H1 (cell line): ENCODE data around the gene DECR2. TPM values are rescaled to one million over a fixed set of nuclear protein-coding genes. Genes with fewer than 3 reads are reported as not detected.

ENCODE experiments used
- CTCF ChIA-PET: fragments of 300-600 bp; sonication (Branson Sonifier 250); formaldehyde crosslinking; loops from one replicate; lab custom pipeline; 2021; ENCODE audit not compliant: partially characterized antibody; lab: Charles Lee
- POLR2A ChIA-PET: fragments of 300-600 bp; sonication (Branson Sonifier 250); formaldehyde crosslinking; loops from one replicate; lab custom pipeline; 2021; ENCODE audit warnings: inconsistent platforms; ENCODE audit not compliant: partially characterized antibody; lab: Charles Lee
- DNase-seq, 2 experiments: peaks; one replicate each; pipeline versions ENCODE4 v3.0.0 to v3.0.0-alpha.2; 2010 to 2022; ENCODE audit warnings: low spot score in 2 of 2, low read depth in 1 of 2, mixed read lengths in 1 of 2
- FAIRE-seq: peaks from 2 replicates; lab custom pipeline; 2011; peaks lifted over from hg19 to GRCh38; lab: Jason Lieb, UNC
- H2AFZ ChIP-seq: 2 replicates; pipeline ENCODE4 v1.8.1; 2012; ENCODE audit warnings: low read length, inconsistent platforms
- H2AK5ac ChIP-seq: 2 replicates; pipeline ENCODE4 v1.6.1; 2013; ENCODE audit warnings: low read depth, low read length
- H2BK120ac ChIP-seq: replicated peaks from 2 replicates; pipeline ENCODE3; 2013; ENCODE audit warnings: low read depth, low read length, inconsistent platforms
- H2BK12ac ChIP-seq: 2 replicates; pipeline ENCODE4 v1.6.1; 2013; ENCODE audit warnings: low read depth, low read length
- H2BK15ac ChIP-seq: 2 replicates; pipeline ENCODE4 v1.6.1; 2013; ENCODE audit warnings: low read length
- H2BK20ac ChIP-seq: 2 replicates; pipeline ENCODE4 v1.6.1; 2013; ENCODE audit warnings: low read length
- H2BK5ac ChIP-seq: 2 replicates; pipeline ENCODE4 v1.6.1; 2013; ENCODE audit warnings: low read depth, low read length
- H3K14ac ChIP-seq: 2 replicates; pipeline ENCODE4 v1.6.1; 2013; ENCODE audit warnings: inconsistent platforms; ENCODE audit not compliant: insufficient read length
- H3K18ac ChIP-seq: 2 replicates; pipeline ENCODE4 v1.6.1; 2013; ENCODE audit warnings: low read length; ENCODE audit errors: extremely low read depth
- H3K23ac ChIP-seq: 2 replicates; pipeline ENCODE4 v1.6.1; 2013; ENCODE audit warnings: inconsistent platforms; ENCODE audit not compliant: insufficient read length
- H3K23me2 ChIP-seq: 2 replicates; pipeline ENCODE4 v1.6.1; 2013; ENCODE audit warnings: low read depth, low read length
- H3K27ac ChIP-seq: 2 replicates; pipeline ENCODE4 v1.6.1; 2011; ENCODE audit warnings: low read depth, low read length, inconsistent platforms
- H3K27me3 ChIP-seq, 4 experiments: replicated peaks in 1 of 4; 1 replicate in 1 of 4; 2 replicates in 3 of 4; pipeline versions ENCODE4 v1.6.1 to v1.8.1; 2011 to 2013; ENCODE audit warnings: low read length in 3 of 4, mild to moderate bottlenecking in 3 of 4, inconsistent platforms in 2 of 4, mixed read lengths in 2 of 4, moderate library complexity in 1 of 4; ENCODE audit not compliant: control insufficient read depth in 3 of 4, insufficient read depth in 3 of 4; ENCODE audit errors: extremely low read depth in 1 of 4
- H3K36me3 ChIP-seq, 4 experiments: 2 replicates each; pipeline versions ENCODE4 v1.6.1 to v1.8.1; 2011 to 2013; ENCODE audit warnings: mild to moderate bottlenecking in 4 of 4, low read length in 3 of 4, moderate library complexity in 2 of 4, control low read depth in 1 of 4, inconsistent platforms in 1 of 4; ENCODE audit not compliant: insufficient read depth in 4 of 4, control insufficient read depth in 2 of 4
- H3K4ac ChIP-seq: replicated peaks from 2 replicates; pipeline ENCODE3; 2013; ENCODE audit warnings: low read length, low read depth, mixed read lengths, inconsistent platforms; ENCODE audit not compliant: insufficient read length
- H3K4me1 ChIP-seq, 4 experiments: replicated peaks in 1 of 4; 1 replicate in 1 of 4; 2 replicates in 3 of 4; pipeline versions ENCODE4 v1.6.1 to v1.8.1; 2011 to 2013; ENCODE audit warnings: low read length in 3 of 4, inconsistent platforms in 2 of 4, mixed read lengths in 1 of 4; ENCODE audit not compliant: insufficient read depth in 4 of 4, control insufficient read depth in 3 of 4
- H3K4me2 ChIP-seq, 2 experiments: 2 replicates each; pipeline versions ENCODE4 v1.6.1 to v1.8.1; 2011 to 2013; ENCODE audit warnings: low read depth in 2 of 2, low read length in 2 of 2, control low read depth in 1 of 2, inconsistent platforms in 1 of 2, mild to moderate bottlenecking in 1 of 2; ENCODE audit not compliant: insufficient read depth in 1 of 2
- H3K4me3 ChIP-seq, 4 experiments: fragments of 200-600, 300-600 bp in 1 of 4; sonication (generic), shearing (Covaris generic), sonication (Bioruptor Twin) in 1 of 4; 2 replicates each; pipeline versions ENCODE4 v1.5.1 to v1.8.1; 2011 to 2016; ENCODE audit warnings: low read length in 4 of 4, low read depth in 3 of 4, control low read depth in 2 of 4, inconsistent platforms in 2 of 4, mild to moderate bottlenecking in 2 of 4, mixed read lengths in 1 of 4, moderate library complexity in 1 of 4; ENCODE audit not compliant: insufficient read depth in 2 of 4; ENCODE audit errors: extremely low read depth in 1 of 4
- H3K56ac ChIP-seq: replicated peaks from 2 replicates; pipeline ENCODE3; 2013; ENCODE audit warnings: low read depth, mild to moderate bottlenecking, mixed read lengths, low read length, inconsistent platforms; ENCODE audit not compliant: insufficient read length
- H3K79me1 ChIP-seq: 2 replicates; pipeline ENCODE4 v1.6.1; 2013; ENCODE audit warnings: low read depth, low read length, control low read depth
- H3K79me2 ChIP-seq, 2 experiments: 2 replicates each; pipeline versions ENCODE4 v1.6.1 to v1.8.1; 2012 to 2013; ENCODE audit warnings: low read length in 2 of 2, mild to moderate bottlenecking in 2 of 2, inconsistent platforms in 1 of 2; ENCODE audit not compliant: insufficient read depth in 2 of 2, control insufficient read depth in 1 of 2
- H3K9ac ChIP-seq, 4 experiments: replicated peaks in 1 of 4; 1 replicate in 1 of 4; 2 replicates in 3 of 4; pipeline versions ENCODE4 v1.6.1 to v1.8.1; 2011 to 2013; ENCODE audit warnings: low read depth in 3 of 4, low read length in 3 of 4, control low read depth in 2 of 4, mild to moderate bottlenecking in 2 of 4, moderate library complexity in 2 of 4, inconsistent platforms in 1 of 4; ENCODE audit errors: extremely low read depth in 1 of 4
- H3K9me3 ChIP-seq, 2 experiments: 2 replicates each; pipeline versions ENCODE4 v1.6.1 to v1.8.1; 2012 to 2013; ENCODE audit warnings: mild to moderate bottlenecking in 2 of 2, moderate library complexity in 2 of 2, control low read depth in 1 of 2, inconsistent platforms in 1 of 2, low read depth in 1 of 2, low read length in 1 of 2, mixed read lengths in 1 of 2; ENCODE audit not compliant: insufficient read depth in 2 of 2
- H4K20me1 ChIP-seq, 2 experiments: replicated peaks in 1 of 2; 2 replicates each; pipeline versions ENCODE3 to v1.8.1; 2011 to 2013; ENCODE audit warnings: inconsistent platforms in 2 of 2, low read length in 2 of 2, mild to moderate bottlenecking in 1 of 2; ENCODE audit not compliant: insufficient read depth in 2 of 2, control insufficient read depth in 1 of 2
- H4K5ac ChIP-seq: 2 replicates; pipeline ENCODE4 v1.6.1; 2013; ENCODE audit warnings: low read length, low read depth, mixed read lengths, inconsistent platforms; ENCODE audit not compliant: insufficient read length
- H4K8ac ChIP-seq: 2 replicates; pipeline ENCODE4 v1.8.0; 2013; ENCODE audit warnings: mild to moderate bottlenecking, moderate library complexity, low read length, inconsistent platforms; ENCODE audit not compliant: insufficient read depth; ENCODE audit errors: extremely low read depth
- H4K91ac ChIP-seq: replicated peaks from 2 replicates; pipeline ENCODE3; 2013; ENCODE audit warnings: low read length, mixed read lengths, inconsistent platforms; ENCODE audit not compliant: insufficient read length
- BRCA1 ChIP-seq: IDR thresholded peaks from 2 replicates; pipeline ENCODE4 v1.6.1; 2012; ENCODE audit warnings: low read depth, low read length, improper control_type of control experiment
- CBX5 ChIP-seq: fragments of 300-800, 300-1000 bp; sonication (generic); IDR thresholded peaks from 2 replicates; pipeline ENCODE4 v1.7.1; 2016; ENCODE audit warnings: antibody characterized with exemption, low read length, low read depth
- CEBPB ChIP-seq: IDR thresholded peaks from 2 replicates; pipeline ENCODE4 v1.6.1; 2012; ENCODE audit warnings: low read depth, low read length
- EGR1 ChIP-seq: IDR thresholded peaks from 2 replicates; pipeline ENCODE4 v1.6.1; 2011; ENCODE audit warnings: low read depth, low read length, borderline replicate concordance
- NANOG ChIP-seq: IDR thresholded peaks from 2 replicates; pipeline ENCODE4 v1.6.1; 2011; ENCODE audit warnings: low read length, low read depth, mild to moderate bottlenecking, inconsistent platforms; ENCODE audit not compliant: insufficient read depth, poor library complexity, severe bottlenecking
- POLR2AphosphoS5 ChIP-seq: IDR thresholded peaks from 2 replicates; pipeline ENCODE4 v1.6.1; 2011; ENCODE audit warnings: low read depth, low read length
- POU5F1 ChIP-seq: IDR thresholded peaks from 2 replicates; pipeline ENCODE4 v1.6.1; 2011; ENCODE audit warnings: low read depth, mild to moderate bottlenecking, low read length, moderate library complexity
- SIN3A ChIP-seq, 2 experiments: IDR thresholded peaks in 1 of 2; conservative IDR thresholded peaks in 1 of 2; 2 replicates each; pipeline ENCODE4 v1.6.1; 2011 to 2012; ENCODE audit warnings: low read length in 2 of 2, improper control_type of control experiment in 1 of 2, low read depth in 1 of 2, mild to moderate bottlenecking in 1 of 2
- TAF1 ChIP-seq: IDR thresholded peaks from 2 replicates; pipeline ENCODE4 v1.6.1; 2011; ENCODE audit warnings: mild to moderate bottlenecking, low read depth, low read length
- TBP ChIP-seq: IDR thresholded peaks from 2 replicates; pipeline ENCODE4 v1.6.1; 2011; ENCODE audit warnings: low read depth, low read length, improper control_type of control experiment
- WGBS, 2 experiments: shearing (Covaris generic) in 1 of 2; methylation state at CpG; one replicate each; pipeline versions ENCODE4 v1.1.6 to v1.1.7; 2013 to 2015; ENCODE audit warnings: low lambda C conversion rate in 2 of 2, mixed read lengths in 2 of 2, inconsistent platforms in 1 of 2, low coverage in 1 of 2, missing lambda C conversion rate in 1 of 2; ENCODE audit not compliant: insufficient replicate concordance in 2 of 2, insufficient coverage in 1 of 2, insufficient read length in 1 of 2; ENCODE audit errors: extremely low coverage in 1 of 2, missing lambda C conversion rate in 1 of 2; 5-methylcytosine and 5-hydroxymethylcytosine counted together
- polyA plus RNA-seq, 7 experiments: library from polyadenylated mRNA; depleted of rRNA in 3 of 7; stranded (reverse) in 5 of 7; unstranded in 2 of 7; fragments of >200 nt in 5 of 7; fragments of 200-250 nt in 2 of 7; gene quantifications; 1 replicate in 5 of 7; 2 replicates in 1 of 7; 4 replicates in 1 of 7; pipeline versions ENCODE4 v1.2.1 to v1.2.3, GENCODE V29; 2011 to 2013; ENCODE audit warnings: missing spikeins in 2 of 7, mixed read lengths in 2 of 7
- total RNA-seq: library from RNA; stranded (reverse); fragmentation: NEBNext Ultra II Directional; extraction: Animal tissue kit (Norgen Biotek cat#: 25700); gene quantifications from 2 replicates; pipeline ENCODE4 v1.2.1, GENCODE V29; 2021

The DECR2 gene
- total and polyA plus RNA-seq, 2 of the 8 experiments (the other 6 are each of a cell fraction or from before 2014, with no cell fraction given) = 28.2 to 39.9 TPM

DNA sequence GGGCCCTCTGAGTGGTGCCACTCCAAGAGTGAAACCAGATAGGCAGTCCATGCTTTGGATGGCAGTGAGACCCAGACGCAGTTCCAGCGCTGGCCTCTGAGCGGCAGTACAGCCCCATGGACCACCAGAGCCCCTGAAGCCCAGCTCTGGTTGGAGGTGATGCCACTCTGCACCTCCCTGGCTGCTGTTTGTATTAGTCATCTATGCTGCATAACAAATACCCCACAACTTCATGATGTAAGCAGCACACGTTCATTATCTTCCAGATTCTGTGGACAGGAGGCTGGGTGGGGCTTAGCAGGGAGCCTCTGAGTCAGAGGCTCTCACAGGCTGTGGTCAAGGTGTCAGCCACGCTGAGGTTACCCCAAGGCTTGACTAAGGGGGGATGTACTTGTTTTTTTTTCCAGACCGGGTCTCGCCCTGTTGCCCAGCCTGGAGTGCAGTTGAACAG is 9.8 kb upstream of the DECR2 start:
- peaks cover 5% of the 10 kb centered on the region for H3K23me2 ChIP-seq
- no peaks in the 10 kb centered on the region for H3K79me2 ChIP-seq
- H3K9ac ChIP-seq = no peak overlapping the region
- H2BK5ac ChIP-seq = no peak overlapping the region
- no peak overlapping the region for H2BK20ac ChIP-seq
- no peak overlapping the region for H2BK120ac ChIP-seq
- CTCF ChIA-PET = interaction anchor here (0.6 to 4.9 kb wide), 41 partner anchors 8 to 902 kb away, joined by 3 to 37 read pairs (median 4); partner anchors contain the start of genes CAPN15, MRPL28, PGAP6 and RAB11FIP3
- H2BK12ac ChIP-seq = no peak overlapping the region
- H3K9me3 ChIP-seq = peaks cover 0 to 5% of the 10 kb centered on the region in 2 experiments; a peak in 2 of 4 replicates
- POLR2A ChIA-PET = interaction anchor here (1.2 to 3.2 kb wide), 6 partner anchors 8 to 161 kb away, joined by 3 to 11 read pairs (median 7); no protein-coding TSS in a partner anchor
- H3K79me1 ChIP-seq = no peaks in the 10 kb centered on the region
- no peak overlapping the region for H3K27ac ChIP-seq
- H2AFZ ChIP-seq = no peak overlapping the region
- H4K20me1 ChIP-seq = no peaks in the 10 kb centered on the region
- no peak overlapping the region for H3K14ac ChIP-seq
- no peak overlapping the region for H4K5ac ChIP-seq
- H3K4ac ChIP-seq = no peak overlapping the region
- no peak overlapping the region for H3K23ac ChIP-seq
- WGBS, 2 experiments = 58% methylated on average over 7 of the region's 7 CpGs; no CpG with 5 or more reads in 1 of the 2 experiments
- peaks cover 0 to 7% (median 2%) of the 10 kb centered on the region in 4 experiments; a peak in 3 of 7 replicates for H3K4me1 ChIP-seq
- no peak overlapping the region for H4K91ac ChIP-seq
- H3K56ac ChIP-seq = no peak overlapping the region
- H3K36me3 ChIP-seq = no peaks in the 10 kb centered on the region
- H2BK15ac ChIP-seq = no peak overlapping the region
- H3K4me2 ChIP-seq = no peak overlapping the region
- no peak overlapping the region for H3K4me3 ChIP-seq
- H4K8ac ChIP-seq = no peak overlapping the region; the same call in 1 of the 2 replicates
- DNase-seq (peak; percentile 83 to 97), FAIRE-seq (no peak)
- H2AK5ac ChIP-seq = no peak overlapping the region
- H3K27me3 ChIP-seq = no peaks in the 10 kb centered on the region
- no peak overlapping the region for H3K18ac ChIP-seq
- no peak for TF ChIP-seq NANOG
- no peak for TF ChIP-seq BRCA1
- TF ChIP-seq POLR2AphosphoS5 = no peak
- 0 out of 2 replicates have a peak, but pooled peaks have one; percentile 14 for TF ChIP-seq CEBPB
- TF ChIP-seq TBP = no peak
- TF ChIP-seq POU5F1 = no peak
- no peak for TF ChIP-seq CBX5
- no peak; the same call in 1 of the 2 replicates for TF ChIP-seq EGR1
- TF ChIP-seq TAF1 = no peak
- 0 out of 4 replicates have a peak, but pooled peaks of 1 of the 2 experiments have one; percentile 61 for TF ChIP-seq SIN3A (conservative IDR thresholded peaks at IDR 0.05 in 1 of 2, IDR thresholded peaks at IDR 0.05 in 1 of 2; ENCODE audit: low read depth in 1 of 2, low read length in 2 of 2)
